Right lobe of liver (tissue), 4 donors: ENCODE data around the gene EXOC4.

Source experiments
- CTCF ChIP-seq, 4 donors: fragments of 200-600 bp in 3 of 4; fragments of 450-650 bp in 1 of 4; IDR thresholded peaks; one replicate each; pipeline versions ENCODE4 v1.5.1 to v1.8.0; 2016 to 2022; ENCODE audit warnings: antibody characterized with exemption in 4 of 4, mild to moderate bottlenecking in 2 of 4
- POLR2A ChIP-seq: fragments of 450-650 bp; IDR thresholded peaks from one replicate; pipeline ENCODE4 v1.6.1; 2017; ENCODE audit warnings: antibody characterized with exemption, mild to moderate bottlenecking
- donor health status: DM: no; HTN: no; CAD: no.
- donor health status: DM: no; HTN: no; CAD: no.
- donor health status: DM: no; HTN: yes; CAD: no.

GRCh38 chr7:133822001-133822641 is 569.2 kb downstream of the EXOC4 start:
- TF ChIP-seq POLR2A: no peak
- no peak for TF ChIP-seq CTCF (IDR thresholded peaks at IDR 0.05)
